ENCODE measurements around the gene RNF157.

- no peak for TF ChIP-seq CTCF (IDR thresholded peaks at IDR 0.05)
- no peak for TF ChIP-seq POLR2A (IDR thresholded peaks at IDR 0.05)
- TF ChIP-seq POLR2AphosphoS5 (IDR thresholded peaks at IDR 0.05), result no peak
Measured at GRCh38 chr17:76106703-76107102, 133.6 kb downstream of the RNF157 start.
